HG03045 (cell line): Measurements from ENCODE around the gene PRODH.
"Not testable (repeated sequence)": the region's sequence is repeated elsewhere in the genome, so short reads cannot be mapped to it uniquely, and the experiment has no call there.

Experiments
- ATAC-seq: cut with Tn5 transposase; IDR thresholded peaks from one replicate; pipeline ENCODE4 v1.9.1; 2021; ENCODE audit warnings: mild to moderate bottlenecking, moderate library complexity; ENCODE audit not compliant: unreplicated experiment

The PRODH gene, protein sequence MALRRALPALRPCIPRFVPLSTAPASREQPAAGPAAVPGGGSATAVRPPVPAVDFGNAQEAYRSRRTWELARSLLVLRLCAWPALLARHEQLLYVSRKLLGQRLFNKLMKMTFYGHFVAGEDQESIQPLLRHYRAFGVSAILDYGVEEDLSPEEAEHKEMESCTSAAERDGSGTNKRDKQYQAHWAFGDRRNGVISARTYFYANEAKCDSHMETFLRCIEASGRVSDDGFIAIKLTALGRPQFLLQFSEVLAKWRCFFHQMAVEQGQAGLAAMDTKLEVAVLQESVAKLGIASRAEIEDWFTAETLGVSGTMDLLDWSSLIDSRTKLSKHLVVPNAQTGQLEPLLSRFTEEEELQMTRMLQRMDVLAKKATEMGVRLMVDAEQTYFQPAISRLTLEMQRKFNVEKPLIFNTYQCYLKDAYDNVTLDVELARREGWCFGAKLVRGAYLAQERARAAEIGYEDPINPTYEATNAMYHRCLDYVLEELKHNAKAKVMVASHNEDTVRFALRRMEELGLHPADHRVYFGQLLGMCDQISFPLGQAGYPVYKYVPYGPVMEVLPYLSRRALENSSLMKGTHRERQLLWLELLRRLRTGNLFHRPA

DNA sequence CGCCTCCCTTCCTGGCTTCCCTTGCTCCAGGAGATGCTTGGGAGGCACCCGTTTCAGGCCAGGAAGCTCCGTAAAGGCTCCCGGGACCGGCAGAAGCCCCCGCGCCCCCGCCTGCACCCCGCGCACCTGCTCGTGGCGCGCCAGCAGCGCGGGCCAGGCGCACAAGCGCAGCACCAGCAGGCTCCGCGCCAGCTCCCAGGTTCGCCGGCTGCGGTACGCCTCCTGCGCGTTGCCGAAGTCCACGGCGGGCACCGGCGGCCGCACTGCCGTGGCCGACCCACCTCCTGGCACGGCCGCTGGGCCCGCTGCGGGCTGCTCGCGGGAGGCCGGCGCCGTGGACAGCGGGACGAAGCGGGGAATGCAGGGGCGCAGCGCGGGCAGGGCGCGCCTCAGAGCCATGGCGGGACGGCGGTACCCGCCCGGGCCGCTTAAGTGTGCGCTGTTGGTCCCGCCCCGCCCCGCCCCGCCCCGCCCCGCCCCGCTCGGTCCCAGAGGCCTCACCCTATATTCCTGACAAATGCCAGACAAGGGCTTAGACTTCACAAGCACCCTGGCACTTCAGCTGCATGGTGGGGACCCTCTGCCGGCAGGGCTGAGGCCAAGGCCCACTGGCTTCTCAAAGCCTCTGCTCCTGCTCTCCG is at the start of gene PRODH:
Gene PRODH, minus strand, starts transcription at position 405 of the 641 bp plus-strand sequence. Its CDS starts 6 bp downstream, at position 399.
- no peak for ATAC-seq

DNA sequence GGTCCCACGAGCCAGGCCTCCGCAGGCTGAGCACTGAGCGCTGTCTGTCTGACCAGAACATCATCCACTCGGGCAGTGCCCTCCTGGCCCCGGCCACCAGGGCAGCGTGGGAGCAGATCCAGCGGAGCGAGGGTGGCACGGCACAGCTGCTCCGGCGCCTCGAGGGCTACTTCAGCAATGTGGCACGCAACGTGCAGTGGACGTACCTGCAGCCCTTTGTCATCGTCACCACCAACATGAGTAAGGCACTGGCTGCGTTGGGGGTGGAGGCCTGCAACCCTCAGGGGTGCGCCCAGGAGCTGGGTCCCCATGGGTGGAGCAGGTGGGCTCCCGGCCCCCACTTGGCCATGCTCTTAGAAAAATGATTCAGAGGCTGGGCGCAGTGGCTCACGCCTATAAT is 49.7 kb upstream of the PRODH start:
- no peak for ATAC-seq

DNA sequence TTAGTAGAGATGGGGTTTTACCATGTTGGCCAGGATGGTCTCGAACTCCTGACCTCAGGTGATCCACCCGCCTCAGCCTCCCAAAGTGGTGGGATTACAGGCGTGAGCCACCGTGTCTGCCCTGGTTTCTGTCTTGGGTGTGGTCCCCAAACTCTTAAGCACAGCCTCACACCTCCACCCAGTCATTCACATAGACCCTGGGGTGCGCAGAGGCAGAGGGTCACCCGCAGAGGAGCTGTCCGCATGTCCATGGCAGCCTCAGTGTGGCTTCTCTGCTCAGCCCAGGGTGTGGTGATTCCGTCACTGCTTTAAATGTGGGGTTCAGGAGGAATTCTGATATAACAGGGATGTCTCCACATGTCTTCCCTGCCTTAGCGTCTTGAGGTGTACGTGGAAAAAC is 48.5 kb upstream of the PRODH start:
- no peak for ATAC-seq

DNA sequence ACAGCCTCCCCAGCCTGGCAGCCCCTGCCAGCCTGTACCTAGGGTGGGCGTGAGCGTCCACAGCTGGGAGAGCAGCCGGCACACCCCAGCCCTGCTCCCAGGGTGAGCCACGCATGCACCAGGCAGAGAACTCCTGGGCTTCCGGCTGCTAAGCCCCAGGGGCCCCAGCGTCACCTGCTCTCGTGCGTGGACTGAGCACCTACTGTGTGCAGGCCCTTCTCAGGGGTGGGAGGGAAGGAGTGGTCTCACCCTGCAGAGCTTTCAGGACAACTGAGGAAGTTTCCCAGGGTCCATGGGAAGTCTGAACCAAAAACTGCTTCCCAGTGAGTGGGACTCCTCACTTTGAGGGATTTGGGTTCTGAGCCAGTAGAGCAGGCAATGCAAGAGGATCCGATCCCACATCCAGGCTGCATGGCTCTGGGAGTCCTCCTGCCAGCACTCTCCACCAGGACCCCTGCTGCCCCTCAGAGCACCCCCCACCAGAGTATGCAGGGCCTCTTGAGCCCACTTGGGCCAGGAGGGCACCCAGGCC is 47.1 kb upstream of the PRODH start:
- no peak for ATAC-seq

DNA sequence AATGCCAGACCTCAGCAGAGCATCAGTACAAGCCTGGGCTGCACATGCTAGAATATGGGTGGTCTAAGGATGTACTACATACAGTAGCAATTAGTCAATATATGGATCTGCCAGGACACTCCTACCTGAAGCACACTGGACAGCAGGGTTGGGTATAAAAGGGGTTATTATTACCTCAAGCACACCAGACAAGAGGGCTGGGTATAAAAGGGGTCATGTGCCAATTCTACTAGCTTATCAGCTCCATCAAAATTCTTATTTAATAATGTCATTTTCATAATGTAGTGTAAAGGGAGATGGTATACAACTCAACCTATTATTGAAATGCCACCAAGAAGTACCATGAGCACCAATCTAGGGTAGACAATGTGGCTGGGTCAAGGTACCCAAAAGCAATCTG is 44.7 kb upstream of the PRODH start:
- ATAC-seq, result no peak

DNA sequence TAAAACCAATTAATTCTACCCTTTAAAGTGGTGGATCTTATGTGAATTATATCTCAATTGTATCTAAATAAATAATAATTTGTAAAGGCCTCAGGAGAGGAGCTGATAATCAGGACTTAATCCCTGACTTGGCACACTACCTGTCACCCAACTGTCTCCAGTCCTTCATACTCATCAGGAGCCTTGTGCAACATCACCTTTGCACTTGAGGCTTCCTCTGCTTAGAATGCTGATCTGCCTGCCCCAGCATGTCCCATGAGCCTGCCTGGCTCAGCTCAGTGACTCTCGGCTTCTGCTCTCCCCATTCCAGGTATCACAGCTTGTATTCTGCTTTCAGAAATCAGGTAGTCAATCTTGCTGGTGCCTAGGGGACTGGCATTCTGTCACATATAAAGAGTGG is 43.9 kb upstream of the PRODH start:
- ATAC-seq, result no peak

DNA sequence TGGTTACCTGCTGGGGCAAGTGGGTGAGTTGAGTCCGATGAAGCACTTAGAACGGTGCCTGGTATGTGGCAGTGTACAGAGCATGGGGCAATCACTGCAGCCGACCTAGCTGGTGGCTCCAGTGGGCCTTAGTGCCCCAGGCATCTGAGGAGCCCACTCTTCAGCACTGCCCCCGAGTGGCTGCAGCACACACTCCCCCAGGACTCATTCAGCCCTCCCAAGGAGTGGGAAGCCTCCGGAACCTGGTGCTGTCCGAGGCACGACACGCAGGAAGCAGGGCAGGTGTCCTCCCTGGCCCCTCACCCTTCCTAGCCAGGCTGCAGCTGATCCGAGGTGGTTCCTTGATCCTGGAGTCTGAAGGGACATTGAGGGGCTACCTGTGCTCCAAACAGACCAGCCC is 42.4 kb upstream of the PRODH start:
- ATAC-seq, result no peak

DNA sequence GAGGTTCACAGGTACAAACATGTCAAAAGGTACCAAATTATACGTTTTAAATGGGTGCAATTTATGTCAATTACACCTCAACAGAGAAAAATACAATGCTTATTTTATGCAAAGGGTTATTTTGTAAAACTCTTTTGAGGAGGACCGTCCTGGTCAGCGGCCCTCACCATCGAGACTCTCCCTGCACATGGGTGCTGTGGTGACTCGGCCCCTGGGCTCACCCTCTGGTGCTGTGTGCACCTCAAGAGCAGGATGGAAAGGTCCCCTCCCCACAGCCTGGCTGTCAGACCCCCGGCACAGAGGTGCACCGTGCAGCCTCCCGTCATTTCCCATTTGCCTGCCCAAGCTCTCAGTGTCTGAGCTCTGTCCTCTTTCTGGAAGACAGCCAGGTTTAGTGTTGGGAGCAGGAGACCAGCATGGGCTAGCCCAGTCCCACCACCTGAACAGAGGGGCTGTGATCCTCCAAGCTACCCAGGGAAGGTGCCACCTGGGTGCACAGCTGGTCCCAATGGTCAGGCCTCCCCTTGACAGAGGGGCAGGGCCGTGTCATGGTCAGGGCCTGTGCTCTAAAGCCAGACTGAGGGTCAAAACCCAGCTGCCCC is 41.8 kb upstream of the PRODH start:
- ATAC-seq, result no peak

DNA sequence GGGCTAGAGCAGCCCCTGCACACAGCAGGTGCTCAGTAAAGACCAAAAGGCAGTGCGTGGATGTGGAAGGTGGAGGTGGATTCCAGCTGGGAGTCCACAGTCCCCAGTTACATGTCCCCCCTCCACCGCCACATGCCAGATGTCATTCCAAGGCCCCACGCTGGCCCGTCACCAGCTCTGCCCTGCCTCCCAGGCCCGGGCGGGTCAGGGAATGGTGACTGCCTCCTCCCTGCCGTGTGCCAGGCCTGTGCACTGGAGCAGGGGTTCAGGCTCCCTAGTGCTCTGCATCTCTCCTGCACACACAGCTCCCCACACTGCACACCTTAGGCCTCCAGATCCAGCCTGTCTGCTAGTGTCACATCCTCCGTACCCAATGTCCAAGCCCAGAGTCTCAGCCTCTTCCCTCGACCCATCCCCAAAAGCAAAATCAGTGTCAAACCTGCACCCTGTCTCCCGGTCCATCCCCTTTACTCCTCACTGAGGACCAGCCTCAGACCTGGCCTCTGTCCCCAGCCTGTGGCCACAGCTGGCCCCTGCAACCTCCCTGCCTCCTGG is 40.2 kb upstream of the PRODH start:
- ATAC-seq, result no peak

DNA sequence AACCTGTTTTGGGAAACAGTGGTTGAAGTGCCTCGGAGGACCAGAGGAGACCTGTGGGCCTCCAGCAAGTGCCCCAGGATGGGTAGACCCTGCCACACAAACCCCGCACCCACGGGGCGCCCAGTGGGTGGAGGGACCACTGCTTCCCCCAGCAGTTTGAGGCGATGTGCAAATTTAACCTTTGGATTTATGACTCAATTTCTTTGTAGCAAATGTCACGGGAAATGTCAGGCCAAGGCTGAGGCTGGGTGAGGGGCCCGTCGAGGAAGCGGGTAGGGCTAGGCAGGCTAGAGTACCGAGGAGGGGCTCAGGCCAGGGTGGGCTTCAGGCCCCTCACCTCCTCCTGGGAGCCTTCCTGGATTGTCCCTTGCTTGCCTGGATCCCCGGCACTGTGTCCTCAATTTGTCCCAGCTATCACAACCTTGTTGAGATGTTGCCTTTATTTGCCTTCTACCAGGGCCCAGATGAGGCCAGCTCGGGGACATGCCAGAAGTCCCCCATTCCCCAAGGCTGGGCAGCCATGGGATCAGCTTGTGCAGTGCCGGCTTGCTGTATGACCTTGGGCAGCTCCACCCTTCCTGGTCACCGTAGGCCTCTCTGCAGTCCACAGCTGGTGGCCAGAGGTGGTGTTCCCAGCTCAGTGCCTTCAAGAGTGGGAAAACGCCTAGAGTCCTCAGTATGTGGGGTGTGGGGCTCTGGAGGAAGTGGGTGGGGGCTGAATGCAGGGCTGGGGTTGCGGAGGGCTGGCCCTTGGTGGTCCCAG is 39.5 kb upstream of the PRODH start:
- ATAC-seq, result no peak

DNA sequence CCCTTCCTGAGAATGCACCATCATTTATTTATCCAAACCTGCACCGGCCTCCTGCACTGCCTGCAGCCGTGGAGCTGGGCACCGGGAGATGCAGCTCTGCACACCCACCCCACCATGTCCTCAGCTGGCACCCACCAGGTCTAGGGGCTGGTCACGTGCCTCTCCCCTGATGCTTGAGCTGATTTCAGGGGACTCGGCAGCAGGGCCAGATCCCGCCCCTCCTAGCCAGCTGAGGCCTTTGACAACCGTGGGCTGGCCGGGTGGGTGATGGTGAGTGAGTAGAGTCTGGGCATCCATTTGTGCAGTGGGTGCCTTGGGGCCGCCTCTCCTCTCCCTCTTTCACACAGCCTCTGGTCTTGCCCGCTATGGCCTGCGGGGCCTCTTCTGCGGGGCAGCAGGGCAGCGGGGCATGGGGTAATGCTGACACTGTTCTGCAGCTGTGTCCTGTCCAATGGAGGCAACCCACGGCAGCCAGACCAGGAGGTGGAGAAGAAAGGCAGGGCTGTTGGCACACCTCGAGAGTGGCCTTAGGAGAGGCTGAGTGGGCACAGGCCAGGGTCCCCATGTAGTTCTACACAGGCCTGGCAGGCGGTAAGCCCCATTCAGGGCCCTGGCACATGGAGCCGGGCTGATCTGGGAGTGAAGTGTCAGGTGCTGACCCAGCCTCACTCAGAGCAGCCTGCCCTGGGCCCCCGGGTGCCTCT is 38.5 kb upstream of the PRODH start:
- ATAC-seq, result no peak

DNA sequence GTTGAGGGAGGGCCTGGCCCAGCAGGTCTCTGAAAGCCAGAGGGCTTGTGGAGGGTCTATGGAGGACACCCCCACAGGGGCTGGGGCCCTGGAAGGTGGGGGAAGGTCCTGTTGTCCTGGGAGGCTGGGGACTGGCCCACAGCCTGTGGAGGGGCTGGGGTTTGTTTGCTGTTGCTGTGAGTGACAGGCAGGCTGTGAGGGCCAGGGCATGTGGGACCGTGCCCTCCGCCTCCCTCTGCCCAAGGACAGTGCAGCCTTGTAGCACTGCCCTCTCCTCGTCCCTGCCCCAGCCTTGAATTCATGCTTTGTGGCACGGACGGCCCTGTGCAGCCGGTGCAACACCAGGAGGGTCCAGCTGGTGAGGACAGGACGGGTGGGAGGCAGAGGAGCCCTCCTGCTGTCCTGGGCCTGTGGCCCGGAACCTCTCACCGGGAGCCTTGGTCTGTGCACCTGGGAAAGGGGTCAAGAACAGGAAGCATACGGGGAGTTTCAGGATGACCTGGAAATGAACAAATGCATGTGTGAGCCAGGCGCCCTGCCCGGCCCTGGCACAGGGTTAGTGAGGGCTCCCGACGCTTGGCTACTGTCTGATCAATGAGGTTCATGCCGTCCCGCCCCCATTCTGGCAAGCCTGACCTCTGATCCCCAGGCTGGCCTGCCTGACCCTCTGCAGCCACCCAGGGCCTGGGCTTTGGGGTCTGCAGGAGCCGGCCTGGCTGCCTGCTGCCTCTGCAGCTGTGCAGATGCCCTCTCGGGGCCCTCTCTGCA is 37.4 kb upstream of the PRODH start:
- ATAC-seq, result no peak

DNA sequence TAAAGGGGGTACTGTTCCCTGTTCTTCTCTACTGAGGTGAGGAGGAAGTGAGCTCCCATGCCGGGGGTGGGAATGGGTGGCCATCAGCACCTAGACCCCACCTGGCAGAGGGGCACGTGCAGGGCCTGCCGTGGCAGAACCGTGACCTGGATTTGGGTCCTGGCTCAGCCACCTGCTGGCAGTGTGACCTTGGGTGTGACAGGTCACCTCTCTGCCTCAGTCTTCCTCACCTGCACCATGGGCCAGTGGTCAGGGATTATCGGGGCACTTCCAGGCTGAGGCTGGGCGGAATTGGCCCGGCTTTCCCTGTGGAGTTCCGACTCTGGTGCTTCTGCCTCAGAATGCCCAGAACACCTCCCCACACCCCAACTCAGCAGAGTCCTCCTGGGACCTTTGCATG is 36.5 kb upstream of the PRODH start:
- not testable (repeated sequence) for ATAC-seq

DNA sequence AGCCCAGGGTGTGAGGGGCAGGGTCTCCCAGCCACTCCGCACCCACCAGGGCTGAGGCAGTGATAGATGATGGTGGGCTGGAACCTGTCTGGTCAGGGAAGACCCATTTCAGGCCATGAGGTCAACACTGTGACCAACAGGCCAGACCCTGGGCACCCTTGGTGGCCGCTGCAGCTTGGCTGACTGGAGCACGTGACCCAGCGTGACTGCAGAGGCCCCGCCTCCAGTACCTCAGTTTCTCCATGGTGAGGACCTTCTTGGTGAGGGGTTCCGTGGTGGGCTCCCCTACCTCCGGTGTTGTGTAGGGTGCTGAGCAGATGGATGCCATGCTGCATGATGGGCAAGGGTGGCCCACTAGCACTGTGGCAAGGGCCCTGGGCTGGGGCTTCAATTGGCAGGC is 35.9 kb upstream of the PRODH start:
- ATAC-seq, result not testable (repeated sequence)

DNA sequence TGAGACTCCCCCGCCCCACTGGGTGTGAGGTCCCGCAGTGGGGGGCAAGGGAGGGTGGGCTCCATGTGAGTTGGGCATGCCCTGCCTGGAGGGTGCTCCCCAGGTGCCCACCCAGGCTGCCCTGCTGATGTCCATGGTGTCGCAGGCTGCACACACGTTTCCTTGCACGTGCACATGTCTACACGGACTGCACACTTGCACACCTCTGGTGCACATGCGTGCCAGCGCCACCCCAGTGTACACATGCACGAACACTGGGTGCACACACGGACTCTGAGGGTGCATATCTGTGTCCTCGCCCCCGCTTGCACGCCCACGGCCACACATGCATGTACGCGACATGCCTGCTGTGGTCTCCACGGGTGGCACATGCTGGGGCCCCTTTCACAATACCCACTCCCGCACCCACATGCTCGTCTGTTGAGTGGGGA is 35.2 kb upstream of the PRODH start:
- ATAC-seq, result no peak

DNA sequence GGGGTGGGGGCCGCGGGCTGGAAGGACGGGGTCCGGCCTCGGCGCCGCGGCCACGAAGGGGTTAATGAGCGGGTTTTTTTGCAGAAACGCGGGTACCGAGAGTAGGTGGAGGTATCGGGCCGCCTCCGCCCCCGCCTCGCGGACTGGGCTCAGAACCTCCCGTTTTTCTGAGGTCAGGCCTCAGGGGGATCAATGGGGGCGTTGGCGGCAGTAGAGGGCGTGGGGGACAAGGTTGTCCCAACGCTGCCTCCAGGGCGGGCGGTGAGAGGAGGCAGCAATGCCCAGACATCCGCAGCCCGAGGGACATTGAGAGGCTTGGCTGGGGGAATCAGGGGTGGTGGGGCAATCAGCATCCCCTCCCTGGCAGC is 34.8 kb upstream of the PRODH start:
- ATAC-seq, result no peak

DNA sequence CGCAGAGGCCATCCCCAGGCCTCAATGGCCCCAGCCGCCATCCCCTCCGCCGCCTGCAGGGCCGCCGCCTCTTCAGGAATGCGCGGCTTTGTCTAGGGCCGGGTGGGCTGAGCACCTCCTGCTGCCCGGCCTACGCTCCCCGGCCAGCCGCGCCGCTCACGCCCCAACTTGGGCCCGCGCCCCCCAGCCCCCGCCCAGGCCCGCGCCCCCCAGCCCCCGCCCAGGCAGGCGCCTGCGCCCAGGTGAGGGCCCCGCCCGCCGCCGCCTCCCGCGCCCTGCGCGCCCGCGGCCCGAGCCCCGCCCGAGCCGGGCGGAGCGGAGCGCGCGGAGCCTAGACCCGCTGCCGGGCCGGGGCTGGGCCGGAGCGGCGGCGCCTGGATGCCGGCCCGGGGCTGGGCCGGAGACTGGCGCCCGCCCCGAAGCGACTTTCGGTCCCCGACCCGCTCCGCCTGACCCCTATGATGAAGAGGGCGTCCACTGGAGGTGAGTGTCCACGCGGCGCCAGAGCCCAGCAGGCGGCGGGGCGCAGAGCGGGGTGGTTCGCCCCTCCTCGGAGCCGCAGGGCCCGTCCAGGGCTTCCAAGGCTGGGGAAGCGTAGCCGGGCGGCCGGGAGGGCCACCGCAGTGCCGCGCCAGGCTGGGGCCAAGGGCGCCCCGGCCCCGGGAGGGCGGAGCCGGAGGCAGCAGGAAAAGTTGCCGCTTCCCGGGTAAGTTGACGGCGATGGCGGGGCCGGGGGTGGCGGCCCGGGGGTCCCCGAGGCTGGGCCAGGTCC is 34.3 kb upstream of the PRODH start:
- ATAC-seq, result no peak
